B cell (primary cell): ENCODE data around the gene TNFAIP2. TPM values are rescaled to one million over a fixed set of nuclear protein-coding genes. Genes with fewer than 3 reads are reported as not detected.
"Not testable (repeated sequence)": the region's sequence is repeated elsewhere in the genome, so short reads cannot be mapped to it uniquely, and the experiment has no call there.

Source experiments
- ATAC-seq: fragments of 200-7000 bp; cut with Tn5 transposase; one replicate; pipeline ENCODE4 v1.10.0; 2021; ENCODE audit warnings: low read depth, mild to moderate bottlenecking, moderate number of reproducible peaks, moderate library complexity
- CTCF ChIA-PET: fragments of 350-600 bp; sonication (Branson Sonifier 250); formaldehyde crosslinking; loops from one replicate; lab custom pipeline; 2021; ENCODE audit warnings: antibody characterized with exemption, inconsistent platforms; lab: Charles Lee
- POLR2A ChIA-PET: fragments of 350-600 bp; sonication (Branson Sonifier 250); formaldehyde crosslinking; loops from one replicate; lab custom pipeline; 2021; ENCODE audit warnings: antibody characterized with exemption; lab: Charles Lee
- DNase-seq: peaks from one replicate; pipeline ENCODE4 v3.0.0; 2013
- H2AFZ ChIP-seq: 2 replicates; pipeline ENCODE4 v1.6.1; 2012; ENCODE audit warnings: mild to moderate bottlenecking, low read depth, low read length; ENCODE audit not compliant: insufficient read depth, poor library complexity, severe bottlenecking
- H3K27ac ChIP-seq, 2 donors: 1 replicate in 1 of 2; 2 replicates in 1 of 2; pipeline ENCODE4 v1.5.1; 2012 to 2013; ENCODE audit warnings: low read length in 2 of 2, mild to moderate bottlenecking in 2 of 2, moderate library complexity in 1 of 2
- H3K27me3 ChIP-seq, 4 experiments: fragments of 200-600 bp in 1 of 4; sonication (generic) in 1 of 4; replicated peaks in 1 of 4; 1 replicate in 2 of 4; 2 replicates in 2 of 4; pipeline versions ENCODE4 v1.6.1 to v1.7.0; 2013 to 2016; ENCODE audit warnings: low read length in 3 of 4, mild to moderate bottlenecking in 2 of 4, mixed read lengths in 1 of 4, moderate library complexity in 1 of 4; ENCODE audit not compliant: insufficient read depth in 4 of 4, control insufficient read depth in 3 of 4; ENCODE audit errors: control extremely low read depth in 1 of 4
- H3K36me3 ChIP-seq, 2 experiments: replicated peaks in 1 of 2; 1 replicate in 1 of 2; 2 replicates in 1 of 2; pipeline versions ENCODE4 v1.6.1 to v1.7.1; 2013; ENCODE audit warnings: low read length in 1 of 2; ENCODE audit not compliant: insufficient read depth in 2 of 2, control insufficient read depth in 1 of 2; ENCODE audit errors: control extremely low read depth in 1 of 2, extremely low read depth in 1 of 2
- H3K4me1 ChIP-seq, 2 donors: fragments of 200-600 bp in 1 of 2; sonication (generic) in 1 of 2; 1 replicate in 1 of 2; 2 replicates in 1 of 2; pipeline versions ENCODE4 v1.5.1 to v1.6.1; 2013 to 2017; ENCODE audit warnings: low read length in 2 of 2; ENCODE audit not compliant: control insufficient read depth in 2 of 2, insufficient read depth in 2 of 2
- H3K4me2 ChIP-seq: replicated peaks from 2 replicates; pipeline ENCODE3; 2012; ENCODE audit warnings: mild to moderate bottlenecking, low read depth, low read length; ENCODE audit not compliant: poor library complexity, severe bottlenecking
- H3K4me3 ChIP-seq, 5 experiments: fragments of 200-600 bp in 1 of 5; sonication (generic) in 1 of 5; 1 replicate in 3 of 5; 2 replicates in 2 of 5; pipeline versions ENCODE4 v1.5.1 to v1.7.0; 2011 to 2016; ENCODE audit warnings: low read length in 4 of 5, mild to moderate bottlenecking in 4 of 5, low read depth in 2 of 5, control low read depth in 1 of 5, moderate library complexity in 1 of 5; ENCODE audit not compliant: insufficient read depth in 1 of 5; ENCODE audit errors: control extremely low read depth in 1 of 5, extremely low read depth in 1 of 5
- H3K79me2 ChIP-seq: fragments of 200-600 bp; sonication (generic); one replicate; pipeline ENCODE4 v1.6.0; 2016; ENCODE audit warnings: low read length; ENCODE audit not compliant: control insufficient read depth, insufficient read depth
- H3K9ac ChIP-seq: fragments of 200-600 bp; sonication (generic); 2 replicates; pipeline ENCODE4 v1.6.1; 2017; ENCODE audit warnings: mild to moderate bottlenecking, low read length, moderate library complexity
- H3K9me3 ChIP-seq, 3 donors: one replicate each; pipeline versions ENCODE4 v1.6.1 to v1.7.1; 2013; ENCODE audit warnings: low read length in 2 of 3; ENCODE audit not compliant: control insufficient read depth in 2 of 3, insufficient read depth in 1 of 3; ENCODE audit errors: control extremely low read depth in 1 of 3
- H4K20me1 ChIP-seq: 2 replicates; pipeline ENCODE4 v1.6.0; 2012; ENCODE audit warnings: mild to moderate bottlenecking, low read length; ENCODE audit not compliant: insufficient read depth, control insufficient read depth, poor library complexity, severe bottlenecking
- H3K27ac Mint-ChIP-seq: one replicate; pipeline ENCODE4 v1.8.0; 2021; ENCODE audit warnings: mixed read lengths
- H3K27me3 Mint-ChIP-seq: one replicate; pipeline ENCODE4 v1.8.0; 2021; ENCODE audit warnings: mixed read lengths
- H3K4me1 Mint-ChIP-seq: one replicate; pipeline ENCODE4 v1.8.0; 2021; ENCODE audit warnings: mixed read lengths
- H3K4me3 Mint-ChIP-seq: one replicate; pipeline ENCODE4 v1.8.0; 2021; ENCODE audit warnings: mixed read lengths
- H3K9me3 Mint-ChIP-seq: one replicate; pipeline ENCODE4 v1.8.0; 2022; ENCODE audit warnings: mixed read lengths; ENCODE audit not compliant: insufficient read depth
- EZH2 ChIP-seq: IDR thresholded peaks from 2 replicates; pipeline ENCODE4 v1.6.1; 2012; ENCODE audit warnings: borderline replicate concordance, low read depth, mild to moderate bottlenecking, moderate library complexity, low read length; ENCODE audit not compliant: insufficient read depth, poor library complexity, severe bottlenecking
- WGBS: methylation state at CpG from one replicate; pipeline ENCODE4 v1.1.5; 2013; ENCODE audit warnings: missing lambda C conversion rate; ENCODE audit not compliant: insufficient coverage; 5-methylcytosine and 5-hydroxymethylcytosine counted together
- intact Hi-C: fragments of 100-400 bp; cut with micrococcal nuclease; formaldehyde crosslinking; loops from one replicate; pipeline ENCODE4 v1.10.0; 2022
- polyA plus RNA-seq: library from polyadenylated mRNA; depleted of rRNA; stranded (reverse); fragments of >200 nt; gene quantifications from 2 replicates; pipeline ENCODE4 v1.2.3, GENCODE V29; 2012
- total RNA-seq, 2 donors: library from RNA; stranded (reverse); fragments of 120-200 nt in 1 of 2; gene quantifications; 1 replicate in 1 of 2; 2 replicates in 1 of 2; pipeline versions ENCODE4 v1.2.3 to v1.2.4, GENCODE V29; 2013 to 2022
- TF ChIP-seq, protein P1 (sequence below): fragments of 200-600 bp; IDR thresholded peaks from one replicate; pipeline ENCODE4 v1.8.0; 2022; ENCODE audit warnings: antibody characterized with exemption, mild to moderate bottlenecking

TNFAIP2 gene
- total and polyA plus RNA-seq, 2 donors (not counting 1 experiment from before 2014, with no cell fraction given), result 1.5 to 9.0 TPM

DNA sequence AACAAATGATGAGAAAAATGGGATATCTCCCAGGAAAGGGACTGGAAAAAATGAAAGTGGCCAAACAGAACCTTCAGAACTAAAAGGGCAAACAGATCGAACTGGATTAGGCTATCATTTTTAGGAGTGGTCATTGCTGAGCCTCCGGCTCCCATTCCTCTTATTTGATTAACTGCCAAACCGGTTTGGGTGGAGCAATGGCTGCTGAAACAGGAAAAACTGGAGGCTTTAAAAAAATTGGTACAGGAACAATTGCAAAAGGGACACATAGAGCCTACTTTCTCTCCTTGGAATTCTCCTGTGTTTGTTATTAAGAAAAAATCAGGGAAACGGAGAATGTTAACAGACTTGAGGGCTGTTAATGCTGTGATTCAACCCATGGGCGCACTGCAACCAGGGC is 49.7 kb downstream of the TNFAIP2 start:
- no peak overlapping the region for H3K4me3 ChIP-seq
- WGBS, result 94% methylated on average over 2 of the region's 5 CpGs
- DNase-seq, result no peak
- ATAC-seq, result no peak
- no peak overlapping the region for H3K27ac Mint-ChIP-seq
- H3K27ac ChIP-seq, result no peak overlapping the region
- intact Hi-C loops, result no loop called here
- H2AFZ ChIP-seq, result no peak overlapping the region
- ChIA-PET POLR2A (no interaction called here), CTCF (interaction anchor here (1.7 kb wide), 1 partner anchor 68 kb away, joined by 5 read pairs; no protein-coding TSS in a partner anchor)
- H3K27me3 ChIP-seq, result no peaks in the 10 kb centered on the region
- peaks cover 36% of the 10 kb centered on the region for H3K27me3 Mint-ChIP-seq
- H3K9me3 ChIP-seq, result peaks cover 1 to 23% (median 14%) of the 10 kb centered on the region in 3 donors
- no peak overlapping the region for H3K4me2 ChIP-seq
- H3K9me3 Mint-ChIP-seq, result peaks cover 20% of the 10 kb centered on the region
- no peaks in the 10 kb centered on the region for H3K79me2 ChIP-seq
- H3K9ac ChIP-seq, result no peak overlapping the region
- H3K4me1 Mint-ChIP-seq, result no peaks in the 10 kb centered on the region
- H4K20me1 ChIP-seq, result no peaks in the 10 kb centered on the region
- H3K4me3 Mint-ChIP-seq, result no peak overlapping the region
- H3K4me1 ChIP-seq, result no peaks in the 10 kb centered on the region
- H3K36me3 ChIP-seq, result no peaks in the 10 kb centered on the region
- TF ChIP-seq, protein P1, sequence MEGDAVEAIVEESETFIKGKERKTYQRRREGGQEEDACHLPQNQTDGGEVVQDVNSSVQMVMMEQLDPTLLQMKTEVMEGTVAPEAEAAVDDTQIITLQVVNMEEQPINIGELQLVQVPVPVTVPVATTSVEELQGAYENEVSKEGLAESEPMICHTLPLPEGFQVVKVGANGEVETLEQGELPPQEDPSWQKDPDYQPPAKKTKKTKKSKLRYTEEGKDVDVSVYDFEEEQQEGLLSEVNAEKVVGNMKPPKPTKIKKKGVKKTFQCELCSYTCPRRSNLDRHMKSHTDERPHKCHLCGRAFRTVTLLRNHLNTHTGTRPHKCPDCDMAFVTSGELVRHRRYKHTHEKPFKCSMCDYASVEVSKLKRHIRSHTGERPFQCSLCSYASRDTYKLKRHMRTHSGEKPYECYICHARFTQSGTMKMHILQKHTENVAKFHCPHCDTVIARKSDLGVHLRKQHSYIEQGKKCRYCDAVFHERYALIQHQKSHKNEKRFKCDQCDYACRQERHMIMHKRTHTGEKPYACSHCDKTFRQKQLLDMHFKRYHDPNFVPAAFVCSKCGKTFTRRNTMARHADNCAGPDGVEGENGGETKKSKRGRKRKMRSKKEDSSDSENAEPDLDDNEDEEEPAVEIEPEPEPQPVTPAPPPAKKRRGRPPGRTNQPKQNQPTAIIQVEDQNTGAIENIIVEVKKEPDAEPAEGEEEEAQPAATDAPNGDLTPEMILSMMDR, result no peak
- TF ChIP-seq EZH2, result no peak

DNA sequence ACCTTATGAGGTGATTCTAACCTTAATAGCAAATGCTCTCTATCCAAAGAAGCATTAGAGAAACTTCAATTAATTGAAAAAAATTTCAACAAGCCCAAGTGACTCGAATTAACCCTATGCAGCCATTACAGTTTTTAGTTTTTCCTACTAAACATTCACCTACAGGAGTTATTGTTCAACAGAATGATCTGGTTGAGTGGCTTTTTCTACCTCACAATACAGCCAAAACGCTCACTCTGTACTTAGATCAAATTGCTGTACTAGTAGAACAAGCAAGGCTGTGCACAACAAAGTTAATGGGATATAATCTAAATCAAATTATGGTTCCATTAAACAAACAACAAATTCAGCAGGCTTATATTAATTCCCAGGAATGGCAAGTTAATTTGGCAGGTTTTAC is 50.6 kb downstream of the TNFAIP2 start:
- H3K27ac ChIP-seq, H3K36me3 ChIP-seq, H2AFZ ChIP-seq, H3K79me2 ChIP-seq, H3K4me3 Mint-ChIP-seq, CTCF ChIA-PET, DNase-seq, H3K4me1 ChIP-seq, H3K27ac Mint-ChIP-seq, POLR2A ChIA-PET, H3K4me1 Mint-ChIP-seq, H3K4me3 ChIP-seq, H4K20me1 ChIP-seq, ATAC-seq, H3K9ac ChIP-seq, H3K4me2 ChIP-seq, intact Hi-C loops, H3K27me3 ChIP-seq: not testable (repeated sequence)
- peaks cover 20% of the 10 kb centered on the region for H3K9me3 Mint-ChIP-seq
- peaks cover 1 to 23% (median 14%) of the 10 kb centered on the region in 3 donors for H3K9me3 ChIP-seq
- no CpG with 5 or more reads among the region's 2 CpGs for WGBS
- H3K27me3 Mint-ChIP-seq, result peaks cover 37% of the 10 kb centered on the region

DNA sequence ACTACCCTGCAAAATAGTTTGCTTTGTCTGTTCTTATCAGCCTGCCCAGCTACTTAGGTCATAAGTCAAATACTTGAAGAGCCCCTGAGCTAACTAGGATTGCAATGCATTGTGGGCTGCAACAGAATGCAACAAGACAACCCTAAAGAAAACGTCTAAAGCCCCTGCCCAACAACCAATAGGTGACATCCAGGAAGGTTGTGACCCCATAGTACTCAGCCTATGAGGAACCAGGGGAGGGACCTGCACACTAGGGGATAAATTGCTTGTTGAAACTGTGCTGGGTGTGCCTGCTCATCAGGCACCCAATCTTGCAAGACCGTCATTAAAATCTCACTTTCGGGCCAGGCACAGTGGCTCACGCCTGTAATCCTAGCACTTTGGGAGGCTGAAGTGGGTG is 52.9 kb downstream of the TNFAIP2 start:
- intact Hi-C loops, H3K4me1 ChIP-seq, H3K27me3 ChIP-seq, H3K27ac Mint-ChIP-seq, ATAC-seq, DNase-seq, CTCF ChIA-PET, H3K4me1 Mint-ChIP-seq, H3K36me3 ChIP-seq, H3K9ac ChIP-seq, H3K79me2 ChIP-seq, POLR2A ChIA-PET, H4K20me1 ChIP-seq, H2AFZ ChIP-seq, H3K27ac ChIP-seq, H3K4me2 ChIP-seq, H3K4me3 Mint-ChIP-seq, H3K4me3 ChIP-seq: not testable (repeated sequence)
- WGBS, result 100% methylated on average over 3 of the region's 4 CpGs
- peaks cover 14% of the 10 kb centered on the region for H3K9me3 Mint-ChIP-seq
- H3K9me3 ChIP-seq, result peaks cover 0 to 13% (median 10%) of the 10 kb centered on the region in 3 donors
- peaks cover 27% of the 10 kb centered on the region for H3K27me3 Mint-ChIP-seq
